LNCAP (cell line): ENCODE measurements around the gene PTPRJ.

ENCODE experiments used
- TF ChIP-seq, protein P1 (sequence below): fragments of 450-650 bp; IDR thresholded peaks from 2 replicates; pipeline ENCODE4 v1.5.1; 2017; ENCODE audit warnings: mild to moderate bottlenecking

Gene PTPRJ

DNA sequence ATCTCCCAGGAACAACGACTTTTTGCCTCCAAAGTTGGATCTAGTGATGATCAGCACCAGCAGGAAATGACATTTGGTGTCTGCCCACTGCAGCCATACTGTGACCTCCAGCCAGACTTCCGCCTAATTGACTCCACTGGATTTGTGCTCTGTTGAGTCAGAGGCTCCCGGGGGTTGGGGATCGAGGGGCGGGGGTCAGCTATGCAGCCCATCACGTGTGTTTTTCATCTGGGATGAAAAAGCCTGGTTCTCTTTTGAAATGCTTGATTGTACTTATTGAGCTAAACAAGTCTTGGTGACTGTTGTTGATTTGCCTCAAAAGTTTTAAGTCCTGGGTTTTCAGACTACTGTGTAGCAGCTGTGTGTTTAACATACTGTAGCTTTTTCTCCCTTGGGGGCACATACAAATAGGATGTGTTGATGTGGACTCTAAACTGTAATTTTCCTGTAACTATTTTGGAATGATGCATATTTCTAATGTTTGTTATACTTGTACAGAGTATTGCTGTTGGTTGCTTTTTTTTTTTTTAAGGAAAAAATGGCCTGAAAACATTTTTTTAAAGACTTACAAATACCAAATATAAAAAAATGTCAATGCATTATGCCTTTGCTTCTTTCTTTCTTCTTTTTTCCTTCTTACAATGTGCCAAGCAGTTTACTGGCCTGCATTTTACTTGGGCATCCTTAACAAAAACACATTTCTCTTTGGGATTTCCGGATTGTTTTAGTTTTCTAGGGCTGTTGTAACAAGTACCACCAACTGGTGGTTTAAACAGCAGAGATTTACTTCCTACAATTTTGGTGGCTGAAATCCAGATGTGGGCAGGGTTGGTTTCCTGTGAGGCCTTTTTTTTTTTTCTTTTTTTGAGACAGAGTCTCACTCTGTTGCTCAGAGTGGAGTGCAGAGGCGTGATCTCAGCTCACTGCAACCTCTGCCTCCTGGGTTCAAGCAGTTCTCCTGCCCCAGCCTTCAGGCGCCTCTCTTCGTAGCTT, 190.2 kb downstream of the PTPRJ start:
- TF ChIP-seq, protein P1, sequence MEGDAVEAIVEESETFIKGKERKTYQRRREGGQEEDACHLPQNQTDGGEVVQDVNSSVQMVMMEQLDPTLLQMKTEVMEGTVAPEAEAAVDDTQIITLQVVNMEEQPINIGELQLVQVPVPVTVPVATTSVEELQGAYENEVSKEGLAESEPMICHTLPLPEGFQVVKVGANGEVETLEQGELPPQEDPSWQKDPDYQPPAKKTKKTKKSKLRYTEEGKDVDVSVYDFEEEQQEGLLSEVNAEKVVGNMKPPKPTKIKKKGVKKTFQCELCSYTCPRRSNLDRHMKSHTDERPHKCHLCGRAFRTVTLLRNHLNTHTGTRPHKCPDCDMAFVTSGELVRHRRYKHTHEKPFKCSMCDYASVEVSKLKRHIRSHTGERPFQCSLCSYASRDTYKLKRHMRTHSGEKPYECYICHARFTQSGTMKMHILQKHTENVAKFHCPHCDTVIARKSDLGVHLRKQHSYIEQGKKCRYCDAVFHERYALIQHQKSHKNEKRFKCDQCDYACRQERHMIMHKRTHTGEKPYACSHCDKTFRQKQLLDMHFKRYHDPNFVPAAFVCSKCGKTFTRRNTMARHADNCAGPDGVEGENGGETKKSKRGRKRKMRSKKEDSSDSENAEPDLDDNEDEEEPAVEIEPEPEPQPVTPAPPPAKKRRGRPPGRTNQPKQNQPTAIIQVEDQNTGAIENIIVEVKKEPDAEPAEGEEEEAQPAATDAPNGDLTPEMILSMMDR, result no peak

GRCh38 chr11:48172818-48173609, 192.7 kb downstream of the PTPRJ start:
- TF ChIP-seq, protein P1, result peak; percentile 96

- TF ChIP-seq, protein P1, result no peak
These were observed 197.3 kb downstream of the PTPRJ start for GRCh38 chr11:48177661-48178060.

GRCh38 chr11:48180627-48181026, 200.3 kb downstream of the PTPRJ start:
- TF ChIP-seq, protein P1, result no peak

DNA sequence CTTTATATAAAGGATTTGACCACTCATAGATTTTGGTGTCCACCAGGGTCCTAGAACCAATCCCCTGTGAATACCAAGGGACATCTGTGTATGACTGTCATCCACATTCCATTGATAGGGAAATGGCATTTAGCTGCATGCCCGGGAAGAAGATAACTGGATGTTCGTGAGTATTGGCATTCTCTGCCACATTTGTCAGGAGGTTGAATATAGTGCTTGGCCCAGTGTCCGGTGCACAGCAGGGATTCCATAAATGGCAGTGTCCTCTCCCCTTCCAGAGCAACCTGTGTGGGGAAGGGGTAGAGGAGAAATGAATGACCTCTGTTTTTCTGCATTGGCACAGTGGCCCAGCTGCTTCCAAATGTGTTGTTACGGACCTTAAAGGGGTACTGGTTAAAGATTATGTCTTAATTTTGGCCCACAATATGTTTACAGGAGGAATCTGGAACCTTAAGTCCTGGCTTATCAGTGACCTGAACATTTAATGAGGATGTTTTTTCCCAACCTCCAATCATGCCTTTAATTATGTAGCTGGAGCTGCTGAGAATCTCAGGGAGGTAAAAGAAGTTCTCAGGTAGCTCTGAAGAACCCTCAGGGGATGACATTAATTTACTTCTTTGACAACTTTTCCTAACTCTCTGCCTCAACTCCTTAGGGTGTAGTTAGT, 202.6 kb downstream of the PTPRJ start:
- TF ChIP-seq, protein P1, result no peak

DNA sequence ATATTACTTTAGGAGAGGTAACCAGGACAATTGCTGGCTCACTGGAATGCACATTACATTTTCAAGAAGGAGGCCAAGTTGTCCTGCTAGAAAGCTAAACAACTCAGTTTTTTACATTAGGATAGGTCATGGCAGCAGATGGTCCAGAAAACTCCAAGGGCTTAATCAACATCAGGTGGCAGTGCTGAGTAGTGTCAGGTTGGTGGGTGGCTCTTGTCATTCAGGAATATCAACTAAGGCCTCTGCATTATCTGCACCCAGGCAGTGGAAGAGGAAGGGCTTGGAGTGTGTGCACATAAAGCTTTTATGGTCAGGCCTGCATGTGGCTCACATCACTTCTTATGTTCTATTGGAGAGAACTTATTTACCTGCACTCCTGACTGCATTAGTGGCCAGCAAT, 204.1 kb downstream of the PTPRJ start:
- TF ChIP-seq, protein P1, result no peak

- TF ChIP-seq, protein P1, result no peak
These were observed 213.5 kb downstream of the PTPRJ start for GRCh38 chr11:48193876-48194275.
